Effector memory CD4-positive, alpha-beta T cell (primary cell): ENCODE measurements around the gene CX3CR1.

Source experiments
- DNase-seq, 3 donors: peaks; one replicate each; pipeline ENCODE4 v3.0.0-alpha.2; 2020
- H3K27ac ChIP-seq: 2 replicates; pipeline ENCODE4 v1.7.0; 2013; ENCODE audit warnings: mild to moderate bottlenecking, low read length, moderate library complexity; ENCODE audit not compliant: insufficient read depth, poor library complexity, severe bottlenecking
- H3K27me3 ChIP-seq: replicated peaks from 2 replicates; pipeline ENCODE4 v1.7.0; 2013; ENCODE audit warnings: mild to moderate bottlenecking, low read length; ENCODE audit not compliant: insufficient read depth, control insufficient read depth, poor library complexity, severe bottlenecking
- H3K36me3 ChIP-seq: 2 replicates; pipeline ENCODE4 v1.7.0; 2013; ENCODE audit warnings: mild to moderate bottlenecking, low read length, moderate library complexity; ENCODE audit not compliant: control insufficient read depth, insufficient read depth
- H3K4me1 ChIP-seq: 2 replicates; pipeline ENCODE4 v1.7.0; 2013; ENCODE audit warnings: low read length, mild to moderate bottlenecking; ENCODE audit not compliant: control insufficient read depth, insufficient read depth, poor library complexity, severe bottlenecking
- H3K4me3 ChIP-seq: 2 replicates; pipeline ENCODE4 v1.7.0; 2013; ENCODE audit warnings: low read length, low read depth, mild to moderate bottlenecking; ENCODE audit not compliant: insufficient read depth, poor library complexity, severe bottlenecking
- H3K9me3 ChIP-seq: 2 replicates; pipeline ENCODE4 v1.7.0; 2013; ENCODE audit warnings: mild to moderate bottlenecking, low read length, moderate library complexity; ENCODE audit not compliant: control insufficient read depth

The CX3CR1 gene

DNA sequence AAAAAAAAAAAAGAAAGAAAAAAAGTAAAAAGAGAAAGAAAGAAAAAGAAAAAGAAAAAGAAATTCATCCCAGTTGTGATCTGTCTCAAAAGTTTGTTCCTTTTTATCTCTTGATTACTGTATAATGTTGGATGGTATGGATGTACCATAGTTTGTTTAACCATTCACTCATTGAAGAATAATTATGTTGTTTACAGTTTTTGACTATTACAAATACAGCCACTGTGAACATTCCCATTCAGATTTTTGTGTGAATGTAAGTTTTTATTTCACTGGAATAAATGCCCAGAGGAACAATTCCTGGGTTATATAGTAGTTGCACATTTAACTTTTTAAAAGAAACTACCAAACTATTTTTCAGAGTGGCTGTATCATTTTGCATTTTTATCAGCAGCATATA lies 39.4 kb upstream of the CX3CR1 start:
- DNase-seq, result no peak
- H3K27ac ChIP-seq, result no peak overlapping the region
- H3K4me3 ChIP-seq, result no peak overlapping the region
- no peaks in the 10 kb centered on the region for H3K9me3 ChIP-seq
- H3K36me3 ChIP-seq, result no peaks in the 10 kb centered on the region
- H3K4me1 ChIP-seq, result peaks cover 8% of the 10 kb centered on the region
- no peaks in the 10 kb centered on the region for H3K27me3 ChIP-seq

DNA sequence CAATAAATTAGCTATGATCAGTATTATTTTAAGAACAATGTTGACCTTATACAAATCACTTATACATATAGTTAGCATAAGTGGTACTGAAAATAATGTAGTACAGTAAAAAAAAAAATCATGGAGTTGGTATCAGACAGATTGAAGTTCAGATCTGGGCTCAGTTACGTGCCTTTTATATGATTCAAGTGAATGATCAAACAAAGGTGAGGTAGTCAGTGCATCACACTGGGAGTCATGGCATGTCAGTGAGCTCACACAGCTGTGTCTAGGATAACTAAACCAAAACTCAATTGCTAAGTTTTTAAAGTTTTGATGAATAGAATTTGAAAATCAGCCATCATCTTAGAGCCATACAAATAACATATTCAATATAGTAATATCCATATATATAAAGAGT lies 38.5 kb upstream of the CX3CR1 start:
- H3K4me1 ChIP-seq, result peaks cover 3% of the 10 kb centered on the region
- no peak overlapping the region for H3K27ac ChIP-seq
- no peaks in the 10 kb centered on the region for H3K27me3 ChIP-seq
- DNase-seq, result no peak
- H3K36me3 ChIP-seq, result no peaks in the 10 kb centered on the region
- H3K4me3 ChIP-seq, result no peak overlapping the region
- no peaks in the 10 kb centered on the region for H3K9me3 ChIP-seq

DNA sequence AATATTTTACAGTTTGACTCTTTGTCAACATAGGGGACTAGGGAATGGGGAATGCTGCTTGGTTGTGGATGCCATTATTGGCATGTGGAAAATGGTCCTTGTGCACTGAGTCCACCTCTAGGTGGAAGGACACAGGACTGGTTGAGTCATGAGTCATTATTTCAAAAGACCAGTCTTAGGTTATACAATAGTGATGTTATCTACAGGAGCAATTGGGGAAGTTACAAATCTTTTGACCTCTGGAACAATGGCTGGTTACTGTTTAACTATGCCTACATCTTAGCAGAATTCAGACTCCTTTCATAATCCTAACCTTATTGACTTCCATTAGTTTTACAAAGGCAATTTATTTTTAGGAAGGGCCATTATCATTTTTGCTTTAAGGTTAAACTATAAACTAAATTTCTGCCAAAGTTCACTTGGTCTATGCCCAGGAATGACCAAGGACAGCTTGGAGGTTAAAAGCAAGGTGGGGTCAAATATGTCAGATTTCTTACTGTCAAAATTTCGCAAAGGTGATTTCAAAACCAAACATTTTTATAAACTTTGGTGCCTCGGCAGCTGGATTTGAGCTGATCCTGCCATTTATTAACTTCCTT lies 37.8 kb upstream of the CX3CR1 start:
- no peaks in the 10 kb centered on the region for H3K27me3 ChIP-seq
- H3K36me3 ChIP-seq, result no peaks in the 10 kb centered on the region
- H3K4me1 ChIP-seq, result no peaks in the 10 kb centered on the region
- DNase-seq, result no peak
- no peaks in the 10 kb centered on the region for H3K9me3 ChIP-seq
- H3K27ac ChIP-seq, result no peak overlapping the region
- no peak overlapping the region for H3K4me3 ChIP-seq

DNA sequence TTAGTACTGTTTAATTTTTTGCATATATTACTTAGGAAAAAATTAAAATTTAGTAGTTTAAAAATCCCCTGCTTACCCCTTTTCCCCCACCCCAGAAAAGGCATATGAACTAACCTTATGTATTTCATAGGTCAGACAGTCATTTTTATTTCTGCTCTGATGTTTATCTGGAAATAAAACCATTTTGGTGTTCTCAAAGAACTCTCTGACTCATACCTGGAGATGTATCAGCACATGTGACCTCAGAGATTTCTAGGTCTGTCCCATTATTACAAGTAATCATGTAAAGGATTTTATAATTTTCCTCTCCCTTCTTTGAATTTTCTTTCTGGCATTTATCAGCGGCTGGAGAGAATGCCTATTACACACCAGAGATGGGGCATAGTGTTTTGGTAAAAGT lies 35.6 kb upstream of the CX3CR1 start:
- Histone ChIP-seq H3K27ac (no peak overlapping the region), H3K4me1 (no peaks in the 10 kb centered on the region), H3K4me3 (no peak overlapping the region), H3K9me3 (no peaks in the 10 kb centered on the region), H3K36me3 (no peaks in the 10 kb centered on the region), H3K27me3 (no peaks in the 10 kb centered on the region)
- DNase-seq, result no peak

DNA sequence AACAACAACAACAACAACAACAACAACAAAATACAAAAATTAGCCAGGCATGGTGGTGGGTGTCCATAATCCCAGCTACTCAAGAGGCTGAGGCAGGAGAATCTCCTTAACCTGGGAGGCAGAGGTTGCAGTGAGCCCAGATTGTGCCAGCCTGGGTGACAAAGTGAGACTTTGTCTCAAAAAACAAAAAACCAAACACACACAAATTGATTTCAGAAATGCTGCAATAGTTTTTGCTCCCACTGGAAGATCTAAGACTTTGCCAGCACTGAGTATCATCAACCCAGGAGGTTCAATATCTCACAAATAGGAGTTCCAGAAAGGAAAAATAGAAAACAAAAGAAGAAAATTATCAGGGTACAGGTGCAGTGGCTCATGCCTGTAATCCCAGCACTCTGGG lies 33.5 kb upstream of the CX3CR1 start:
- Histone ChIP-seq H3K4me1 (no peaks in the 10 kb centered on the region), H3K36me3 (no peaks in the 10 kb centered on the region), H3K27ac (no peak overlapping the region), H3K27me3 (no peaks in the 10 kb centered on the region), H3K9me3 (no peaks in the 10 kb centered on the region), H3K4me3 (no peak overlapping the region)
- DNase-seq, result no peak

DNA sequence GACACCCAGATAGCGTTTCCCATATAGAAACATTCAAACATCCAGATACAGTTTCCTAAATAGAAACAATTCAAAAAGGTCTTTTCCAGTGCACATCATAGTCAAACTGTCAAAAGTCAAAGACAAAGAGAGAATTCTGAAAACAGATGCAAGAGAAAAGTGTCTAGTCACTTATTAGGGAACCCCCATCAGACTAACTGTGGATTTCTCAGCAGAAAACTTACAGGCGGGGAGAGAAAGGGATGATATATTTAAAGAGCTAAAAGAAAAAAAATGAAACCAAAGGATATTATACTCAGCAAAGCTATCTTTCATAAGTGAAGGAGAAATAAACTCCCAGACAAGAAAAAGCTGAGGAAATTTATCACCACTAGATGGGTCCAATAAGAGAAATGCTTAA lies 22.3 kb upstream of the CX3CR1 start:
- H3K4me3 ChIP-seq, result no peak overlapping the region
- H3K36me3 ChIP-seq, result no peaks in the 10 kb centered on the region
- no peaks in the 10 kb centered on the region for H3K4me1 ChIP-seq
- DNase-seq, result no peak
- H3K9me3 ChIP-seq, result no peaks in the 10 kb centered on the region
- H3K27me3 ChIP-seq, result no peaks in the 10 kb centered on the region
- H3K27ac ChIP-seq, result no peak overlapping the region

DNA sequence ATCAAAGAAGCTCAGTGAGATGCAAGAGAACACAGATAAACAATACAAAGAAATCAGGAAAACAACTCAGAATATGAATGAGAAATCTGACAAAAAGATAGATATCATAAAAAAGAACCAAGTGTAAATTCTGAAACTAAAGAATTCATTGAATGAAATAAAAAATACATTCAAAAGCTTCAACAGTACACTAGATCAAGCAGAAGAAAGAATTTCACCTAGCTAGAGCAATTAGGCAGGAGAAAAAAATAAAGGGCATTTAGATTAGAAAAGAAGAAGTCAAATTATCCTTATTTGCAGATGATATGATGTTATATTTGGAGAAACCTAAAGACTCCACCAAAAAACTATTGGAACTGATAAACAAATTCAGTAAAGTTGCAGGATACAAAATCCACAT lies 19.4 kb upstream of the CX3CR1 start:
- H3K36me3 ChIP-seq, result no peaks in the 10 kb centered on the region

DNA sequence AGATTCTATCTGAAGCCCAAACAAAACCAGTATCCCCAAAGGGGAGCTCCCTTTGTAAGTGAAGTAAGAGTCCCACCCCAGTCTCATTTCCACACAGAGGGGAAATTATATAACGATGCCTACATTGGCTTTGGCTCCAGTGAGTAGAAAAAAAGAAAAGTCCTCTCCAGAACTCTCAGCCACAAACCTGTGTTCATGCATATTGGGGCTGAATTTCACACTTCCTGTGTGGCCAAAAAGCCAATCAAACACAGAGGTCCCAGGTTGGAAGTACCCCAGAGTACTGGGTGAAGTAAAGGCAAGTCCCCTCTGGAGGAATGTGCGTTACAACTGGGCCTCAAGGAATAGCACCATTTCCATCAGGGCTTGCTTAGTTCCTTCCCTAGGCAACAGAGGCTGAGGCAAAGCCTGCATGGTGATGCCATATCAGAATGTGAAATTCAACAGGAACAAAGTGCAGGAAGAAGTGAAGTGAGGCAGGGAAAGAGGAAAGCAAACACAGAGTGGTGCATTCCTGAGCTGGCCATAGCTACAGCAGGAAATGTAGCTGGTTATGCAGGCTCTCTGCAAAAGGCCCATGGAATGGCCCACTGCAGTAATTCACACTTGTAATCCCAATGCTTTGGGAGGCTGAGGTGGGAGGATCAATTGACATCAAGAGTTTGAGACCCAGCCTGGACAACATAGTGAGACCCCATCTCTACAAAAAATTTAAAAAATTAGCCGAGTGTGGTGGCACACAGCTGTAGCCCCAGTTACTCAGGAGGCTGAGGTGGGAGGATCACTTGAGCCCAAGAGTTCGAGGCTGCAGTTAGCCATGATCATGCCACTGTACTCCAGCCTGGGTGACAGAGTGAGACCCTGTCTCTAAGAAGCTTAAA lies 16.6 kb upstream of the CX3CR1 start:
- Histone ChIP-seq H3K4me1 (no peaks in the 10 kb centered on the region), H3K27me3 (no peaks in the 10 kb centered on the region), H3K4me3 (no peak overlapping the region), H3K27ac (no peak overlapping the region), H3K36me3 (no peaks in the 10 kb centered on the region), H3K9me3 (no peaks in the 10 kb centered on the region)
- DNase-seq, result no peak

More for the DNA sequence above, 19.4 kb upstream of the CX3CR1 start:
- no peaks in the 10 kb centered on the region for H3K27me3 ChIP-seq
- no peaks in the 10 kb centered on the region for H3K4me1 ChIP-seq
- DNase-seq, result no peak
- H3K9me3 ChIP-seq, result no peaks in the 10 kb centered on the region
- H3K27ac ChIP-seq, result no peak overlapping the region
- H3K4me3 ChIP-seq, result no peak overlapping the region

DNA sequence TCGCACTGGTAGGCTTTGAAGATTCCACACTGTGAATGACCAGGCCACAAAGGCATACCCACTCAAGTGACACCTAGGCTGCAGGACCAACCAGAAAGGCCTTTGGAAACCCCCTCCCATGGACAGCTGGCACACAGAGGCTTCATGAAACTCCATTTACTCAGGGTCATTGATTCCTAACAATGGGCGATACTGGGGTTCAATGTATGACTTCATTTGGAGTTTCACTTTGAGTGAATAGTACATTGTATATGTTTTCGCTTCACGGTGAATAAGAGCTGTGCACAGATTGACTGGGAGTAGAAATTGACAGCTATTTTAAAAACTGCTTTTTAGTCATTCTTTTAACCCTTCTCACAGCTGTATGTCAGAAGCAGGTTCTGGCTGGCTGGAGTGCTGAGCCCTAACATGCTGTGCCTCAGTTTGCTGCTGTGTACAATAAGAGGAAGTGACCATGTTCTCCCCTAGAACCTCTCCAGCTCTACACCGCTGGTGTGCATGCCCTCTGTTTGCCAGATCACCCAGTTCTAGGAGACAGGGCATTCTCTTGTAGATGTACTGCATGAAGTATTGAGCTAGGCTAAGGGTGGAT lies 15.4 kb upstream of the CX3CR1 start:
- DNase-seq, result no peak
- H3K27ac ChIP-seq, result no peak overlapping the region
- no peak overlapping the region for H3K4me3 ChIP-seq
- no peaks in the 10 kb centered on the region for H3K4me1 ChIP-seq
- H3K27me3 ChIP-seq, result no peaks in the 10 kb centered on the region
- no peaks in the 10 kb centered on the region for H3K9me3 ChIP-seq
- no peaks in the 10 kb centered on the region for H3K36me3 ChIP-seq
